GM12878 (cell line): ENCODE measurements around the gene BMAL1. TPM values are rescaled to one million over a fixed set of nuclear protein-coding genes. Genes with fewer than 3 reads are reported as not detected.

Experiments used
- ATAC-seq: fragments of 200-7000 bp; cut with Tn5 transposase; 3 replicates; pipeline ENCODE4 v1.9.1; 2020; ENCODE audit warnings: mild to moderate bottlenecking, moderate library complexity
- BruUV-seq: library from RNA; stranded (reverse); fragments of 400-500 nt; replicated peaks from 2 replicates; lab custom pipeline; 2021; lab: Mats Ljungman, UMichigan
- CTCF ChIA-PET: fragments of 300-600 bp; sonication (Branson Sonifier 250); formaldehyde crosslinking; extraction: SDS; loops from one replicate; lab custom pipeline; 2021; ENCODE audit warnings: inconsistent platforms; lab: Yijun Ruan, JAX
- POLR2A ChIA-PET: fragments of 350-600 bp; formaldehyde crosslinking; extraction: SDS; loops from one replicate; lab custom pipeline; 2021; ENCODE audit warnings: inconsistent platforms; lab: Charles Lee
- RAD21 ChIA-PET: fragments of 300-600 bp; sonication (Branson Sonifier 250); formaldehyde crosslinking; loops from one replicate; lab custom pipeline; 2023; ENCODE audit warnings: antibody characterized with exemption; ENCODE audit not compliant: unreplicated experiment; lab: Charles Lee
- SMC1A ChIA-PET: fragments of 300-600 bp; sonication (Branson Sonifier 250); formaldehyde crosslinking; loops from one replicate; lab custom pipeline; 2023; ENCODE audit not compliant: unreplicated experiment, uncharacterized antibody; lab: Charles Lee
- DNase-seq: peaks from one replicate; pipeline ENCODE4 v3.0.0-alpha.2; 2011; ENCODE audit warnings: low read depth, low spot score
- FAIRE-seq: peaks from 3 replicates; lab custom pipeline; 2011; peaks lifted over from hg19 to GRCh38; lab: Jason Lieb, UNC
- H2AFZ ChIP-seq: 2 replicates; pipeline ENCODE4 v1.6.0; 2011; ENCODE audit warnings: low read depth, low read length, control low read depth; ENCODE audit not compliant: control insufficient read depth
- H3K27ac ChIP-seq: 2 replicates; pipeline ENCODE4 v1.5.1; 2011; ENCODE audit warnings: control low read depth; ENCODE audit not compliant: control insufficient read depth, insufficient read depth
- H3K27me3 ChIP-seq, 2 experiments: replicated peaks in 1 of 2; 2 replicates each; pipeline versions ENCODE4 v1.6.0 to v1.6.1; 2011; ENCODE audit warnings: low read length in 1 of 2; ENCODE audit not compliant: control insufficient read depth in 2 of 2, insufficient read depth in 2 of 2
- H3K36me3 ChIP-seq, 2 experiments: 2 replicates each; pipeline ENCODE4 v1.5.1; 2011; ENCODE audit warnings: low read length in 1 of 2; ENCODE audit not compliant: control insufficient read depth in 2 of 2, insufficient read depth in 2 of 2
- H3K4me1 ChIP-seq: 2 replicates; pipeline ENCODE4 v1.6.1; 2011; ENCODE audit warnings: mild to moderate bottlenecking, low read length, moderate library complexity, mixed read lengths; ENCODE audit not compliant: control insufficient read depth, insufficient read depth
- H3K4me2 ChIP-seq: 2 replicates; pipeline ENCODE4 v1.6.0; 2011; ENCODE audit warnings: control low read depth; ENCODE audit not compliant: control insufficient read depth, insufficient read depth
- H3K4me3 ChIP-seq: fragments of 200-600 bp; sonication (generic); 2 replicates; pipeline ENCODE4 v1.5.1; 2016
- H3K79me2 ChIP-seq: 2 replicates; pipeline ENCODE4 v1.6.0; 2011; ENCODE audit warnings: low read length; ENCODE audit not compliant: control insufficient read depth, insufficient read depth
- H3K9ac ChIP-seq: 2 replicates; pipeline ENCODE4 v1.8.0; 2011; ENCODE audit warnings: low read length, control low read depth, mixed read lengths; ENCODE audit not compliant: control insufficient read depth, insufficient read depth
- H3K9me3 ChIP-seq: replicated peaks from 3 replicates; pipeline ENCODE4 v1.5.1; 2011; ENCODE audit warnings: mild to moderate bottlenecking, low read length; ENCODE audit not compliant: control insufficient read depth, insufficient read depth
- H4K20me1 ChIP-seq: 2 replicates; pipeline ENCODE4 v1.6.0; 2011; ENCODE audit not compliant: control insufficient read depth, insufficient read depth
- GABPA ChIP-seq: IDR thresholded peaks from 2 replicates; pipeline ENCODE4 v1.6.1; 2014; ENCODE audit warnings: antibody characterized with exemption, low read depth, mild to moderate bottlenecking, inconsistent platforms
- HDGF ChIP-seq: fragments of 450-650 bp; IDR thresholded peaks from 2 replicates; pipeline ENCODE4 v1.6.1; 2016; ENCODE audit warnings: antibody characterized with exemption
- IRF4 ChIP-seq: IDR thresholded peaks from 2 replicates; pipeline ENCODE4 v1.6.1; 2011; ENCODE audit warnings: low read depth, low read length
- JUND ChIP-seq: IDR thresholded peaks from 2 replicates; pipeline ENCODE4 v1.6.1; 2012; ENCODE audit warnings: low read depth, mild to moderate bottlenecking, low read length, improper control_type of control experiment, moderate library complexity
- NR2C2 ChIP-seq: IDR thresholded peaks from 2 replicates; pipeline ENCODE4 v1.6.1; 2011; ENCODE audit warnings: borderline replicate concordance, low read depth; ENCODE audit not compliant: control insufficient read depth, insufficient read length
- PML ChIP-seq: IDR thresholded peaks from 2 replicates; pipeline ENCODE4 v1.6.1; 2012; ENCODE audit warnings: low read length, inconsistent platforms
- RAD51 ChIP-seq: fragments of 450-650 bp; IDR thresholded peaks from 2 replicates; pipeline ENCODE4 v1.6.1; 2016; ENCODE audit warnings: moderate library complexity, mild to moderate bottlenecking, inconsistent platforms
- RB1 ChIP-seq: fragments of 450-650 bp; formaldehyde crosslinking; IDR thresholded peaks from 2 replicates; pipeline ENCODE4 v1.6.1; 2017; ENCODE audit warnings: mild to moderate bottlenecking, borderline replicate concordance
- SMARCA5 ChIP-seq: fragments of 450-650 bp; IDR thresholded peaks from 2 replicates; pipeline ENCODE4 v1.6.1; 2017; ENCODE audit warnings: mild to moderate bottlenecking
- SUZ12 ChIP-seq: fragments of 200-600 bp; sonication (generic); IDR thresholded peaks from one replicate; pipeline ENCODE4 v1.6.1; 2018; ENCODE audit warnings: antibody characterized with exemption, mild to moderate bottlenecking; ENCODE audit not compliant: unreplicated experiment
- YY1 ChIP-seq: IDR thresholded peaks from 2 replicates; pipeline ENCODE4 v1.6.1; 2011; ENCODE audit warnings: low read depth, mild to moderate bottlenecking, low read length
- ZSCAN29 ChIP-seq: fragments of 450-650 bp; IDR thresholded peaks from 2 replicates; pipeline ENCODE4 v1.6.1; 2017; ENCODE audit warnings: mild to moderate bottlenecking, moderate library complexity
- WGBS: methylation state at CpG from one replicate; pipeline ENCODE4 v1.1.6; 2016; ENCODE audit warnings: low lambda C conversion rate; ENCODE audit not compliant: insufficient replicate concordance, insufficient coverage; ENCODE audit errors: missing lambda C conversion rate; 5-methylcytosine and 5-hydroxymethylcytosine counted together
- in situ Hi-C: fragments of 300-500 bp; cut with MboI; formaldehyde crosslinking; loops from 9 replicates; pipeline ENCODE4 v1.14.3; 2018; ENCODE audit warnings: mixed read lengths
- intact Hi-C: fragments of 100-400 bp; cut with micrococcal nuclease; formaldehyde crosslinking; loops from one replicate; pipeline ENCODE4 v1.14.2; 2022; ENCODE audit not compliant: unreplicated experiment
- polyA plus RNA-seq, 11 experiments: library from polyadenylated mRNA; depleted of rRNA in 4 of 11; unstranded in 6 of 11; stranded (reverse) in 5 of 11; fragments of >200 nt; fragmentation: Nextera tagmentation in 4 of 11; fragmentation: Illumina TruSeq in 1 of 11; extraction: Ambion mirVana in 4 of 11; extraction: Trizol in 1 of 11; gene quantifications; 1 replicate in 1 of 11; 2 replicates in 10 of 11; pipeline versions ENCODE4 v1.2.1 to v1.2.3, GENCODE V29; 2011 to 2016; ENCODE audit warnings: inconsistent platforms in 2 of 11, missing spikeins in 2 of 11, low read depth in 1 of 11
- total RNA-seq, 4 experiments: library from RNA; depleted of rRNA in 3 of 4; stranded (reverse); fragments of >200 nt in 3 of 4; fragmentation: Illumina TruSeq in 1 of 4; extraction: Trizol in 1 of 4; gene quantifications; 2 replicates each; pipeline versions ENCODE4 v1.2.1 to v1.2.3, GENCODE V29; 2013 to 2021
- TF ChIP-seq, protein P1 (sequence below): fragments of 150-350 bp; IDR thresholded peaks from 2 replicates; pipeline ENCODE4 v1.6.1; 2016; ENCODE audit warnings: low read depth, low read length
- TF ChIP-seq, protein P2 (sequence below), 3 experiments: IDR thresholded peaks in 2 of 3; conservative IDR thresholded peaks in 1 of 3; 2 replicates each; pipeline ENCODE4 v1.5.1; 2011; ENCODE audit warnings: low read depth in 3 of 3, low read length in 3 of 3, mild to moderate bottlenecking in 3 of 3, control low read depth in 2 of 3, moderate library complexity in 2 of 3, inconsistent platforms in 1 of 3, mixed read lengths in 1 of 3; ENCODE audit not compliant: control insufficient read depth in 2 of 3, insufficient read depth in 1 of 3; ENCODE audit errors: extremely low read depth in 1 of 3
- TF ChIP-seq, protein P3 (sequence below): fragments of 450-650 bp; IDR thresholded peaks from 2 replicates; pipeline ENCODE4 v1.6.1; 2016; ENCODE audit warnings: mild to moderate bottlenecking

Gene BMAL1
- total and polyA plus RNA-seq, 10 of the 15 experiments (the other 5 are each of a cell fraction or from before 2014, with no cell fraction given), result 3.5 to 40.6 (median 13.6) TPM

DNA sequence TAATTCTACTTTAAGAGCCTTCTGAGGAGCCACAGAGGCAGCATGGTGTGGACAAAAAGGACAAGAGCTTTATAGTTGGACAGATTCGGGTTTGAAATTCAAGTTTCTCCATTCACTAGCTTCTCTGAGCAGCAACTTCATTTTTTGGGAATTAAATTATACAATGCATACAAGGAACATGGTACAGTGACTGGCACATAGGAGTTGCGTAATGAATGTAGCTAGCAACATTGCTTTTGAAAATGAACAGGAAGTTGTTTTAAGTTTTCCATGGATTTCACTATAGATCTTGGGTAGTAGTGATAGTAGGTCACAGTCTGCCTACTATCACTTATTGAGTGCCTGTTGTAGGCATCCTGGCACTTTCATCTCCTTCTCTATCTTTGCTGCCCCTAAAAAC, 41.0 kb upstream of the BMAL1 start (continued):
- TF ChIP-seq, protein P1, sequence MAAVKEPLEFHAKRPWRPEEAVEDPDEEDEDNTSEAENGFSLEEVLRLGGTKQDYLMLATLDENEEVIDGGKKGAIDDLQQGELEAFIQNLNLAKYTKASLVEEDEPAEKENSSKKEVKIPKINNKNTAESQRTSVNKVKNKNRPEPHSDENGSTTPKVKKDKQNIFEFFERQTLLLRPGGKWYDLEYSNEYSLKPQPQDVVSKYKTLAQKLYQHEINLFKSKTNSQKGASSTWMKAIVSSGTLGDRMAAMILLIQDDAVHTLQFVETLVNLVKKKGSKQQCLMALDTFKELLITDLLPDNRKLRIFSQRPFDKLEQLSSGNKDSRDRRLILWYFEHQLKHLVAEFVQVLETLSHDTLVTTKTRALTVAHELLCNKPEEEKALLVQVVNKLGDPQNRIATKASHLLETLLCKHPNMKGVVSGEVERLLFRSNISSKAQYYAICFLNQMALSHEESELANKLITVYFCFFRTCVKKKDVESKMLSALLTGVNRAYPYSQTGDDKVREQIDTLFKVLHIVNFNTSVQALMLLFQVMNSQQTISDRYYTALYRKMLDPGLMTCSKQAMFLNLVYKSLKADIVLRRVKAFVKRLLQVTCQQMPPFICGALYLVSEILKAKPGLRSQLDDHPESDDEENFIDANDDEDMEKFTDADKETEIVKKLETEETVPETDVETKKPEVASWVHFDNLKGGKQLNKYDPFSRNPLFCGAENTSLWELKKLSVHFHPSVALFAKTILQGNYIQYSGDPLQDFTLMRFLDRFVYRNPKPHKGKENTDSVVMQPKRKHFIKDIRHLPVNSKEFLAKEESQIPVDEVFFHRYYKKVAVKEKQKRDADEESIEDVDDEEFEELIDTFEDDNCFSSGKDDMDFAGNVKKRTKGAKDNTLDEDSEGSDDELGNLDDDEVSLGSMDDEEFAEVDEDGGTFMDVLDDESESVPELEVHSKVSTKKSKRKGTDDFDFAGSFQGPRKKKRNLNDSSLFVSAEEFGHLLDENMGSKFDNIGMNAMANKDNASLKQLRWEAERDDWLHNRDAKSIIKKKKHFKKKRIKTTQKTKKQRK, result no peak
- no peak for TF ChIP-seq HDGF
- no peak for TF ChIP-seq SMARCA5
- TF ChIP-seq, protein P2, sequence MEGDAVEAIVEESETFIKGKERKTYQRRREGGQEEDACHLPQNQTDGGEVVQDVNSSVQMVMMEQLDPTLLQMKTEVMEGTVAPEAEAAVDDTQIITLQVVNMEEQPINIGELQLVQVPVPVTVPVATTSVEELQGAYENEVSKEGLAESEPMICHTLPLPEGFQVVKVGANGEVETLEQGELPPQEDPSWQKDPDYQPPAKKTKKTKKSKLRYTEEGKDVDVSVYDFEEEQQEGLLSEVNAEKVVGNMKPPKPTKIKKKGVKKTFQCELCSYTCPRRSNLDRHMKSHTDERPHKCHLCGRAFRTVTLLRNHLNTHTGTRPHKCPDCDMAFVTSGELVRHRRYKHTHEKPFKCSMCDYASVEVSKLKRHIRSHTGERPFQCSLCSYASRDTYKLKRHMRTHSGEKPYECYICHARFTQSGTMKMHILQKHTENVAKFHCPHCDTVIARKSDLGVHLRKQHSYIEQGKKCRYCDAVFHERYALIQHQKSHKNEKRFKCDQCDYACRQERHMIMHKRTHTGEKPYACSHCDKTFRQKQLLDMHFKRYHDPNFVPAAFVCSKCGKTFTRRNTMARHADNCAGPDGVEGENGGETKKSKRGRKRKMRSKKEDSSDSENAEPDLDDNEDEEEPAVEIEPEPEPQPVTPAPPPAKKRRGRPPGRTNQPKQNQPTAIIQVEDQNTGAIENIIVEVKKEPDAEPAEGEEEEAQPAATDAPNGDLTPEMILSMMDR (IDR thresholded peaks at IDR 0.05 in 2 of 3, conservative IDR thresholded peaks at IDR 0.05 in 1 of 3; ENCODE audit: control insufficient read depth in 2 of 3, extremely low read depth in 1 of 3, insufficient read depth in 1 of 3, low read depth in 3 of 3, low read length in 3 of 3), result no peak

DNA sequence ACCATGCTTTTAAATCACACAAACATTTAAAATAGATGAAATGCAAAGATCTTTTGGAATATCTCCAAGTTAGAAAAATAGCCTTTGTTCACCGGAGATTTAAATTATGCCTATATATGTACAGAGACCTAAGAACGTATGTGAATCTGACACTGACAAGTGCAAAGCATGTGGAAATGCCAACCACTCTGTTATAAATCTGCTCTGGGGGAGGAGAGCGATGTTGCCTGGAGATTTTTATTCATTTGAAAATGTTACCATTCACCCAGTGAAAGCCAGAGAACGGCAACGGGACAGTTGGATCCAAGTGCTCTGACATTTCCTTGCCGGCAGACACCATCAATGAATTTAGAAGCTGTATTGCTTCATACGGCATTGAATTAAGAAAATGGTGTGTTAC, 39.8 kb upstream of the BMAL1 start:
- DNase-seq (no peak), ATAC-seq (no peak), FAIRE-seq (no peak)
- POLR2A ChIA-PET, result interaction anchor here (0.6 kb wide), 1 partner anchor 224 kb away, joined by 4 read pairs; no protein-coding TSS in a partner anchor
- no peaks in the 10 kb centered on the region for H3K79me2 ChIP-seq
- RAD21 ChIA-PET, result interaction anchor here (0.8 to 1.4 kb wide), 3 partner anchors 10 to 97 kb away, joined by 3 to 4 read pairs (median 3); no protein-coding TSS in a partner anchor
- H4K20me1 ChIP-seq, result no peaks in the 10 kb centered on the region
- H3K27me3 ChIP-seq, result no peaks in the 10 kb centered on the region; a peak in 1 of 4 replicates
- no peaks in the 10 kb centered on the region for H3K4me1 ChIP-seq
- no peak overlapping the region for H3K4me2 ChIP-seq
- WGBS, result 34% methylated on average over 7 of the region's 7 CpGs
- H2AFZ ChIP-seq, result no peak overlapping the region
- no peaks in the 10 kb centered on the region for H3K36me3 ChIP-seq
- no TSS peak for BruUV-seq
- in situ Hi-C loops (loop anchor here (5.0 kb wide), 1 partner anchor 275 kb away; no protein-coding TSS in a partner anchor), intact Hi-C loops (loop anchor here (2.0 kb wide), 1 partner anchor 55 kb away; no protein-coding TSS in a partner anchor)
- no peak overlapping the region for H3K27ac ChIP-seq
- no peaks in the 10 kb centered on the region; the same call in 1 of the 3 replicates for H3K9me3 ChIP-seq
- SMC1A ChIA-PET, result interaction anchor here (0.6 to 4.5 kb wide), 9 partner anchors 22 to 273 kb away, joined by 3 to 28 read pairs (median 5); no protein-coding TSS in a partner anchor
- H3K9ac ChIP-seq, result no peak overlapping the region
- CTCF ChIA-PET, result interaction anchor here (0.7 to 4.4 kb wide), 24 partner anchors 8 to 906 kb away, joined by 3 to 29 read pairs (median 4); no protein-coding TSS in a partner anchor
- H3K4me3 ChIP-seq, result no peak overlapping the region
- TF ChIP-seq GABPA, result no peak
- TF ChIP-seq PML, result no peak
- TF ChIP-seq, protein P3, sequence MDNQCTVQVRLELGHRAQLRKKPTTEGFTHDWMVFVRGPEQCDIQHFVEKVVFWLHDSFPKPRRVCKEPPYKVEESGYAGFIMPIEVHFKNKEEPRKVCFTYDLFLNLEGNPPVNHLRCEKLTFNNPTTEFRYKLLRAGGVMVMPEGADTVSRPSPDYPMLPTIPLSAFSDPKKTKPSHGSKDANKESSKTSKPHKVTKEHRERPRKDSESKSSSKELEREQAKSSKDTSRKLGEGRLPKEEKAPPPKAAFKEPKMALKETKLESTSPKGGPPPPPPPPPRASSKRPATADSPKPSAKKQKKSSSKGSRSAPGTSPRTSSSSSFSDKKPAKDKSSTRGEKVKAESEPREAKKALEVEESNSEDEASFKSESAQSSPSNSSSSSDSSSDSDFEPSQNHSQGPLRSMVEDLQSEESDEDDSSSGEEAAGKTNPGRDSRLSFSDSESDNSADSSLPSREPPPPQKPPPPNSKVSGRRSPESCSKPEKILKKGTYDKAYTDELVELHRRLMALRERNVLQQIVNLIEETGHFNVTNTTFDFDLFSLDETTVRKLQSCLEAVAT, result no peak
- TF ChIP-seq JUND, result no peak
- TF ChIP-seq YY1, result no peak
- TF ChIP-seq IRF4, result no peak
- no peak for TF ChIP-seq SUZ12
- TF ChIP-seq RAD51, result no peak
- TF ChIP-seq NR2C2, result no peak
- TF ChIP-seq ZSCAN29, result no peak
- TF ChIP-seq RB1, result no peak
